Measurements from ENCODE around the gene EXOC4.

Gene EXOC4

DNA sequence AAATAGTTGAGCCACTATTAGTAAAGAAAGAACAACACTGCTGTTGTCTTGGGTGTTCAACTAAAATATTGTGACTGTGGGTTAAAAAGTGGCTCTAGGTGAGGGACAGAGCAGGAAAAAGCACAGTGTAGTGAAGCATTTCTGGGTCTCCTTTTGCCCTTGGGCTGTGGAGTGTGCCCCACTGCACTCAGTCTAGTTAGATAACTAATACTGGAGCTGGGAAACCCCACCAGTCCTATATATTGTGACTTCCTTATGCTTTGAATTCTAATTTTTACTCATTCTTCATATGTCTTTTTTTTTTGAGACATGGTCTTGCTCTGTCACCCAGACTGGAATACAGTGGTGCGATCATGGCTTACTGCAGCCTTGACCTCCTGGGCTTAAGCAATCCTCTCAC lies 195.1 kb downstream of the EXOC4 start:
- H3K27me3 ChIP-seq (ENCODE audit: insufficient read depth, insufficient read length), result no peaks in the 10 kb centered on the region
- no peaks in the 10 kb centered on the region for H3K36me3 ChIP-seq (ENCODE audit: insufficient read depth, insufficient read length, low read length)
- no peak for DNase-seq (ENCODE audit: low read depth, low spot score)
- no peaks in the 10 kb centered on the region for H3K9me3 ChIP-seq (ENCODE audit: insufficient read depth, low read length)
- no peak overlapping the region for H3K4me3 ChIP-seq (ENCODE audit: insufficient read length, low read depth)
- TF ChIP-seq ZNF274 (IDR thresholded peaks at IDR 0.05; ENCODE audit: low read depth, low read length) (no peak), SUZ12 (IDR thresholded peaks at IDR 0.05; ENCODE audit: extremely low read depth, insufficient read depth, insufficient read length) (no peak), YY1 (IDR thresholded peaks at IDR 0.05; ENCODE audit: insufficient read depth, insufficient read length) (no peak)
- H3K9ac ChIP-seq (ENCODE audit: insufficient read length, low read depth), result no peak overlapping the region
- no peaks in the 10 kb centered on the region for H3K4me1 ChIP-seq (ENCODE audit: insufficient read depth, insufficient read length)

- no peaks in the 10 kb centered on the region for H3K9me3 ChIP-seq (ENCODE audit: insufficient read depth, low read length)
- DNase-seq (ENCODE audit: low read depth, low spot score), result no peak
- no peaks in the 10 kb centered on the region for H3K27me3 ChIP-seq (ENCODE audit: insufficient read depth, insufficient read length)
- no peaks in the 10 kb centered on the region for H3K4me1 ChIP-seq (ENCODE audit: insufficient read depth, insufficient read length)
- H3K36me3 ChIP-seq (ENCODE audit: insufficient read depth, insufficient read length, low read length), result no peaks in the 10 kb centered on the region
- H3K9ac ChIP-seq (ENCODE audit: insufficient read length, low read depth), result no peak overlapping the region
- H3K4me3 ChIP-seq (ENCODE audit: insufficient read length, low read depth), result no peak overlapping the region
- no peak for TF ChIP-seq SUZ12 (IDR thresholded peaks at IDR 0.05; ENCODE audit: extremely low read depth, insufficient read depth, insufficient read length)
- no peak for TF ChIP-seq YY1 (IDR thresholded peaks at IDR 0.05; ENCODE audit: insufficient read depth, insufficient read length)
These were observed 199.7 kb downstream of the EXOC4 start for GRCh38 chr7:133452577-133452976.

- Histone ChIP-seq H3K36me3 (ENCODE audit: insufficient read depth, insufficient read length, low read length) (no peaks in the 10 kb centered on the region), H3K9me3 (ENCODE audit: insufficient read depth, low read length) (no peaks in the 10 kb centered on the region), H3K4me3 (ENCODE audit: insufficient read length, low read depth) (no peak overlapping the region), H3K4me1 (ENCODE audit: insufficient read depth, insufficient read length) (no peaks in the 10 kb centered on the region), H3K9ac (ENCODE audit: insufficient read length, low read depth) (no peak overlapping the region), H3K27me3 (ENCODE audit: insufficient read depth, insufficient read length) (no peaks in the 10 kb centered on the region)
- DNase-seq (ENCODE audit: low read depth, low spot score), result no peak
- TF ChIP-seq ZNF274 (IDR thresholded peaks at IDR 0.05; ENCODE audit: low read depth, low read length) (no peak), SUZ12 (IDR thresholded peaks at IDR 0.05; ENCODE audit: extremely low read depth, insufficient read depth, insufficient read length) (no peak), YY1 (IDR thresholded peaks at IDR 0.05; ENCODE audit: insufficient read depth, insufficient read length) (no peak)
These were observed 205.8 kb downstream of the EXOC4 start for GRCh38 chr7:133458688-133459087.

GRCh38 chr7:133461421-133461820 lies 208.5 kb downstream of the EXOC4 start:
- Histone ChIP-seq H3K36me3 (ENCODE audit: insufficient read depth, insufficient read length, low read length) (no peaks in the 10 kb centered on the region), H3K9ac (ENCODE audit: insufficient read length, low read depth) (no peak overlapping the region), H3K9me3 (ENCODE audit: insufficient read depth, low read length) (no peaks in the 10 kb centered on the region), H3K4me3 (ENCODE audit: insufficient read length, low read depth) (no peak overlapping the region), H3K4me1 (ENCODE audit: insufficient read depth, insufficient read length) (no peaks in the 10 kb centered on the region), H3K27me3 (ENCODE audit: insufficient read depth, insufficient read length) (no peaks in the 10 kb centered on the region)
- no peak for DNase-seq (ENCODE audit: low read depth, low spot score)
- TF ChIP-seq ZNF274 (IDR thresholded peaks at IDR 0.05; ENCODE audit: low read depth, low read length) (no peak), YY1 (IDR thresholded peaks at IDR 0.05; ENCODE audit: insufficient read depth, insufficient read length) (no peak), SUZ12 (IDR thresholded peaks at IDR 0.05; ENCODE audit: extremely low read depth, insufficient read depth, insufficient read length) (no peak)

DNA sequence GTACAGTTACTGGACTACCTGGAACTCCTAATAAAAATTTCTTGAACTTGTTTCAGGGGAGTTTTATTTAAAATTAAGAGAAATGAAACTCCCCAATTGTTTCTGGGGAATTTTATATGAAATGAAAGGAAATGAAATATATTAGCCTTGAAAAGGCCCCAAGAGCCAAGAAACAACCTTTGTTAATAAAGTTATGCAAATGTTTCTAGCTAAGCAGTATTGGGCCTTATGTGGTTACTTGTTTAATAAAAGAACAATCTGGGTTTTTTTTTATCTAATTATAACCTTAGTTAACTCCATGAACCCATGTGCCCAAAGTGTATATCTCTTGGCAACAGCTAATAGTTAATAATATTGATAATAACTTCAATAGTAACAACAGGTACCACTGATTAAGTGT lies 222.8 kb downstream of the EXOC4 start:
- no peak for TF ChIP-seq ZNF274 (IDR thresholded peaks at IDR 0.05; ENCODE audit: low read depth, low read length)
- TF ChIP-seq YY1 (IDR thresholded peaks at IDR 0.05; ENCODE audit: insufficient read depth, insufficient read length), result no peak
- no peak for TF ChIP-seq SUZ12 (IDR thresholded peaks at IDR 0.05; ENCODE audit: extremely low read depth, insufficient read depth, insufficient read length)
- Histone ChIP-seq H3K9ac (ENCODE audit: insufficient read length, low read depth) (no peak overlapping the region), H3K9me3 (ENCODE audit: insufficient read depth, low read length) (peaks cover 6% of the 10 kb centered on the region; the same call in 1 of the 2 replicates), H3K36me3 (ENCODE audit: insufficient read depth, insufficient read length, low read length) (peaks cover 7% of the 10 kb centered on the region), H3K27me3 (ENCODE audit: insufficient read depth, insufficient read length) (no peaks in the 10 kb centered on the region), H3K4me3 (ENCODE audit: insufficient read length, low read depth) (no peak overlapping the region), H3K4me1 (ENCODE audit: insufficient read depth, insufficient read length) (no peaks in the 10 kb centered on the region)
- no peak for DNase-seq (ENCODE audit: low read depth, low spot score)

- H3K4me1 ChIP-seq (ENCODE audit: insufficient read depth, insufficient read length), result no peaks in the 10 kb centered on the region
- no peak overlapping the region for H3K4me3 ChIP-seq (ENCODE audit: insufficient read length, low read depth)
- peaks cover 5% of the 10 kb centered on the region; the same call in 1 of the 2 replicates for H3K9me3 ChIP-seq (ENCODE audit: insufficient read depth, low read length)
- no peaks in the 10 kb centered on the region for H3K27me3 ChIP-seq (ENCODE audit: insufficient read depth, insufficient read length)
- no peak for DNase-seq (ENCODE audit: low read depth, low spot score)
- peaks cover 7% of the 10 kb centered on the region for H3K36me3 ChIP-seq (ENCODE audit: insufficient read depth, insufficient read length, low read length)
- TF ChIP-seq YY1 (IDR thresholded peaks at IDR 0.05; ENCODE audit: insufficient read depth, insufficient read length) (no peak), ZNF274 (IDR thresholded peaks at IDR 0.05; ENCODE audit: low read depth, low read length) (no peak), SUZ12 (IDR thresholded peaks at IDR 0.05; ENCODE audit: extremely low read depth, insufficient read depth, insufficient read length) (no peak)
- no peak overlapping the region for H3K9ac ChIP-seq (ENCODE audit: insufficient read length, low read depth)
These were observed 224.9 kb downstream of the EXOC4 start for GRCh38 chr7:133477791-133478190.

GRCh38 chr7:133478591-133479135 lies 225.8 kb downstream of the EXOC4 start:
- Histone ChIP-seq H3K9me3 (ENCODE audit: insufficient read depth, low read length) (no peaks in the 10 kb centered on the region), H3K9ac (ENCODE audit: insufficient read length, low read depth) (no peak overlapping the region), H3K4me1 (ENCODE audit: insufficient read depth, insufficient read length) (no peaks in the 10 kb centered on the region), H3K27me3 (ENCODE audit: insufficient read depth, insufficient read length) (no peaks in the 10 kb centered on the region), H3K36me3 (ENCODE audit: insufficient read depth, insufficient read length, low read length) (peaks cover 7% of the 10 kb centered on the region), H3K4me3 (ENCODE audit: insufficient read length, low read depth) (no peak overlapping the region)
- no peak for DNase-seq (ENCODE audit: low read depth, low spot score)
- TF ChIP-seq SUZ12 (IDR thresholded peaks at IDR 0.05; ENCODE audit: extremely low read depth, insufficient read depth, insufficient read length) (no peak), ZNF274 (IDR thresholded peaks at IDR 0.05; ENCODE audit: low read depth, low read length) (no peak)

Data from NT2/D1 (cell line).